ENCODE data around the gene CGA.
A peak's percentile ranks its signal among the peaks of the same experiment; 100 is the strongest.
"Not testable (repeated sequence)": the region's sequence is repeated elsewhere in the genome, so short reads cannot be mapped to it uniquely, and the experiment has no call there.

CGA gene

DNA sequence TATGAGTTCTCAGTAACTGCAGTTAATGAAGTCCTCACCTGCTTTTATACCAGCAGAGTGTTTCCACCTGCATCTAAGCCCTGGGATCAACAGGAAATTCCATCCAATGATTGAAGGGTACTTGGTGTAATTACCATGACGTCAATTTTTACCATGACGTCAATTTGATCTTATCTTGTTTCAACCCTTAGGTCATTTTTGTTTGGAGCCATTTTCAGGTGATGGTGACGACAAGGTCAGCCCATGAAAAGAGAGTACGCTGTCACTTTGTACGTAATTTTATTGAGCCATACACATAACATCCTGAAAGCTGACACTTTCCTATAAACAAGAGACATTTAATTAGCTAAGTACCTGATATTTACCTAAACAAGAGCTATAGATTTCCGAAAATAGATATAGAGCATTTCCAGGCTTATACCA is at the start of gene CGA:
CGA (minus strand) TSS at position 20 of the 423 bp plus-strand sequence. CDS start 6,906 bp downstream, outside the sequence.
- DNase-seq: no peak

DNA sequence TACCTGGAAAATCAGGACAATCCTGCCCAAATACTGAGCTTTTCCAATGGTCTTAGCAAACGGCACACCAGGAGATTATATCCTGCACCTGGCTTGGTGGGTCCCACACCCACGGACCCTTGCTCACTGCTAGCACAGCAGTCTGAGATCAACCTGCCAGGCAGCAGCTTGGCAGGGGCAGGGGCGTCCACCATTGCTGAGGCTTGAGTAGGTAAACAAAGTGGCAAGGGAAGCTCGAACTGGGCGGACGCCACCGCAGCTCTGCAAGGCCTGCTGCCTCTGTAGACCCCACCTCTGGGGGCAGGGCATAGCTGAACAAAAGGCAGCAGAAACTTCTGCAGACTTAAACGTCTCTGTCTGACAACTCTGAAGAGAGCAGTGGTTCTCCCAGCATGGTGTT is 45.0 kb upstream of the CGA start:
- DNase-seq: not testable (repeated sequence)

- DNase-seq: peak; percentile 81
Observed at GRCh38 chr6:87139236-87139635, 44.3 kb upstream of the CGA start.

DNA sequence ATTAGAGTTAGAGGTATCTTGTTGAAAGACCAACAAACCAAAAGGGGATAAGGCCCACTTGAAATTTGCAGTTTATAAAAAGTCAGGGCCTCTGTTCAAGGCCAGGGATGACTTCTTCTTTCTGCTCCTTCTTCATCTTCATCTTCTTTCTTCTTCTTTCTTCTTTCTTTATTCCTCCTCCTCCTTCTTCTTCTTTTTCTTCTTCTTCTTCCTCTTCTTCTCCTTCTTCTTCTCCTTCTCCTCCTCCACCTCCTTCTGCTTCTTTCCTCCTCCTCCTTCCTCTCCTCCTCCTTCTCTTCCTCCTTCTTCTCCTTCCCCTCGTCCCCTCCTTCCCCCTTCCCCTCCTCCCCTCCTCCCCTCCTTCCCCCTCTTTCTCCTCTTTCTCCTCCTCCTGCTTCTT is 42.1 kb upstream of the CGA start:
- DNase-seq: no peak

DNA sequence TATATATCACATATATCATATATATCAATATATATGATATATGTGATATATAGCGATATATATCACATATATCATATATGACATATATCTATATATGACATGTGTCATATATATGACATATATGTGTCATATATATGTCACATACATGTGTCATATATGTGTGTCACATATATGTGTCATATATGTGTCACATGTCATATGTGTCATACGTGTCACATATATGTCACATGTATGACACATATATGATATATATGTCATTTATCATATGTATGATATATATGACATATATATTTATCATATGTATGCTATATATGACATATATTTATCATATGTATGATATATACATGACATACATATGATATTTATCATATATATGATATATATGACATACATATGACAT is 32.8 kb upstream of the CGA start:
- no peak for DNase-seq

- no peak for DNase-seq
Observed at GRCh38 chr6:87126501-87126900, 31.6 kb upstream of the CGA start.

GRCh38 chr6:87124074-87124473 is 29.2 kb upstream of the CGA start:
- no peak for DNase-seq

DNA sequence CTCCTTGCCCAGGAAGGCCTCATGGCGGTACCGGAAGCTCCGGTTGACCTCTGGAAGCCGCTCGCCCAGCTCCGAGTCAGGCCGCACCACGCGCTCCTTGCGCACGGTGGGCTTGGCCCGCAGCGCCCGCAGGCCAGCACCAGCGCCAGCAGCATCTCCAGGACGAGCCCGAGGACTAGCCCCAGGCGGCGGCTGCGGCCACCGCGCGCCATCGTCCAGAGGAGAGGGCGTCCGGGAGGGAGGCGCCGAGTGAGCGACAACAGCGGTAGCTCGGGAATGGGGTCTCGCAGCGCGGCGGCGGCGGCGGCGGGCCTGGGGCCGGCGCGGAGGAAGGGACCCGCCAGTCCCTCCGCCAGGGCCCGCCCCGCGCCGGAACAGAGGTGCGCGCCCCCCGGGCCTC is 27.6 kb upstream of the CGA start:
- no peak for DNase-seq

GRCh38 chr6:87118054-87118453 is 23.1 kb upstream of the CGA start:
- DNase-seq: no peak

GRCh38 chr6:87116922-87117321 is 22.0 kb upstream of the CGA start:
- no peak for DNase-seq

DNA sequence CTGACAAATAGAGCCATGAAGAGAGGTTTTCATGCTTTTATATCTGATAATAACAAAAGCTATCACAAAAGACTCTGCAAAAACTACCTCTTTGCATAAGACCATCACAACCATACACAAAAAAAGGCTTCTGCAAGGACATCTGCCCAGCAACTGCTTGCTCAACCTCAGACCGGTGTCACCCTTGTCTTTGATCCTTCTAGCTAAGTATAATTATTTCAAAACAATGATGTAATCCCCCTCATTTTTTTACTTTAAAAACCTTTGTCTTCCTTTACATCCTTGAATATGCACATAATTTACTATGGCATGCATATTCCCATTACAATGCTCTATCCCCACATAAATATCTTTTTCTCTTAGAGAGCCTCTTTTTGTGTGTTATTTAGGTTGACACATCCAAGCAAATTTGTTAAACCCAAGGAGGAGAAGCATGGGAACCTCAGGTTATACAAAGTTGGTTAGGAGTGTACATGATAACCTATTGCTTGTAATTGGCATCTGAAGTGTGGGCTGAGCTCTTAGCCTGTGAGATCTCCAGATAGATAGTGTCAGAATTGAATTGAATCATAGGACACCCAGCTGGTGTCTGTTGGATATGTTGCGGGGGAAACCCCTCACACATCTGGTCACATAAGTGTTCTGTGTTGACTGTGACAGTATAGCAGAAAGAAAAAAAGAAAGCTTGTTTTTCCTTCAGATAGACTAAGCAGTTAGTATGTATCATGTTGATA is 20.7 kb upstream of the CGA start:
- no peak for DNase-seq

- no peak for DNase-seq
Observed at GRCh38 chr6:87110636-87111035, 15.7 kb upstream of the CGA start.

DNA sequence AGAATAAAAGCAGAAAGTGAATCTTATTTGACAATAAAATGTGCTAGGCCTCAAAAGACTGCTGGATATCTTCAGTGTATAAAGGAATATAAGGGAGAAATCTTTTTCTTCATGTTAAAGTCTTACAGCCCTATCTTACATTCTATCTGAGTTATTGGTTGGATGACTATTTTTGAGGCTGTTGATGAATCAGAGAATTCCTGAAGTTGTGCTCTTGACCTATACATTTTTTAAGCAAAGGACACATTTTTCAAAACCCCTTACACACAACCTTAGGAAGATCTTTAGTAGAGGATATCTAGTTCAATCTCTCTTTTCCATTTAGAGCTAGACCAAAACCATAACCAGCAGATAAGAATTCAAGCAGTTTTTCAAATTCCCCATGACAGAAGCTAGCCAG is 10.9 kb upstream of the CGA start:
- no peak for DNase-seq

DNA sequence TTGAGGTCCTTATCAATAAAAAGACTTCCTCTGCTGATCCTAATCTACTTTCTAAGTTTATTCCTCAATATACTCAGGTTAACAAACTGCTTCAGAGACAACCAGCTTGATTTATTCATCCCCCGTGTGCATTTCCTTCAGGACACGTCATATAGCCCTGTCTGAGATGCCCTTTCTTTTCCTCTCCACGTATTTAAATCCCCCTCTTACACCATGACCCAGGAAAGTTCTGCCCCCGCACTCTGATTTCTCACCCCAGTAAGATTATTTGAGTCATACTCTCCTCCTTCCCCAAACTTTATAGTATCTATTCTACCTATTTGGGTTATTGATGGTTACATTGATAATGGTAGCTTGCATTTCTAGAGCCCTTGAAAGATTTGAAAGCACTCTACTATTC is 9.8 kb upstream of the CGA start:
- DNase-seq: no peak

GRCh38 chr6:87103977-87104601 is 9.2 kb upstream of the CGA start:
- DNase-seq: no peak

DNA sequence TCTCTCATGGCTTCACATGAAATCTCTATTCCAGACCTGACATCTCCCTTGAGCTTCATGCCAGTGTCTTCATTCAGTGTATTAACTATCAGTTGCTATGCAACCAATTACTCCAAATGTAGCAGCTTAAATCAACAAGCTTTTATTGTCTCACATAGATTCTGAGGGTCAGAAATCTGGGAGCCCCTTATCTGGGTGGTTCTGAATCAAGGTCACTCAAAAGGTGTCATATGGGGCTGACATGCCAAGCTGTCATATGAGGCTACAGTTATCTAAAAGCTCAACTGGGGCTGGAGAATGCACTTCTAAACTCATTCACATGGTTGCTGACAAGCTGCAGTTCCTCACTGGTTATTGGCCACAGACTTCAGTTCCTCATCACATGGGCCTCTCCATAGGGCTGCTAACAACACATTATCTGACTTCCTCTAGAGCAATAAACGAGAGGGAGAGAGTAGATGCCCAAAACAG is 7.3 kb upstream of the CGA start:
- DNase-seq: no peak

DNA sequence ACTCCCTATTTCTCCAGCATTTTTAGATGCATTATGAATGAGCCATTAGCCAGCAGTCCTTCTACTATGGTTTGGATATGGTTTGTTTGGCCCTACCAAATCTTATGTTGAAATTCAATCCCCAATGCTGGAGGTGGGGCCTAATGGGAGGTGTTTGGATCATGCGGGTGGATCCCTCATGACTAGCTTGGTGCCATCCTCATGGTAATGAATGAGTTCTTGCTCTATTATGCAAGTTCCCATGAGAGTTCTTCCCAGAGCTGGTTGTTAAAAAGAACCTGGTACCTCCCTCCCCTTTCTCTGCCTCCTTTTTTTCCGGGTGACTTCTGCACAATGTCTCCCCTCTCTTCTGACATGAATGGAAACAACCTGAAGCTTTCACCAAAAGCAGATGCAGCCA is 6.2 kb upstream of the CGA start:
- no peak for DNase-seq

GRCh38 chr6:87100216-87100615 is 5.3 kb upstream of the CGA start:
- no peak for DNase-seq

DNA sequence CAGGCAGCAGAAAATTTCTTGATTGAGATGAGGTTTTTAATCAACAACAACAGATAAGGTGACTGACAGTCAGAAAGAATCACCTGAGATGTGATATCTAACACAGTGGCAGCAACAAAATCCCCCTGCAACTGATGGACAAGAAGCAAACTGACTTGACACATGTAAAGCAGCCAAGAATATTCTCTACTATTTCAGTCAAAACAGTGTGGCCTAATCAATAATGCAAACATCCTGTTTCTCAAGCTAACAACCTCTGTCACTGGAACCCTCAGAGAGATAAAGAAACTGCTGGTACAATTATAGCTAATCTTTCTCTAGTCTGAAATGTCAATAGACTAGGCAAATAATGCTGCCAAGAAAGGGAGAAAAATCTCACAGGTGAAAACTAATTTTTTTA is 4.6 kb upstream of the CGA start:
- DNase-seq: no peak

DNA sequence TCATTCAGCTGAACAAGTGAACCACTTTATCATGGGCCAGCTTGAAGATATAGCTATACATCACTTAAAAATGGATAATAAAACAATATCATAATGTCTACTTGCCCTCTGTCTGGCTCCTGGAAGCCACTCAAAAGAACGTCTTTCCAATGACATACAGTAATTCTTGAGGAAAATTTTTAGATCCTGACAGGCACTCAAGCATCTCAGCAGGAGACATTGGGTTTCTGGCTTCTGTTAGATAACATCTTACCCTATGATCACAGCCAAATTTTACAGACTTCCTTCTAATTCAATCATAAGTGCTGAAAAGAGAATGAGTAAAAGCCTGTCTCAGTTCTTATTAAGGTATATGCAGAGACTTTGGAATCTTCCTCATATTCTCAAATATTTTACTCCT is 330 bp downstream of the CGA start:
- DNase-seq: no peak

- no peak for DNase-seq
Observed at GRCh38 chr6:87093651-87094050, 1.3 kb downstream of the CGA start.

DNA sequence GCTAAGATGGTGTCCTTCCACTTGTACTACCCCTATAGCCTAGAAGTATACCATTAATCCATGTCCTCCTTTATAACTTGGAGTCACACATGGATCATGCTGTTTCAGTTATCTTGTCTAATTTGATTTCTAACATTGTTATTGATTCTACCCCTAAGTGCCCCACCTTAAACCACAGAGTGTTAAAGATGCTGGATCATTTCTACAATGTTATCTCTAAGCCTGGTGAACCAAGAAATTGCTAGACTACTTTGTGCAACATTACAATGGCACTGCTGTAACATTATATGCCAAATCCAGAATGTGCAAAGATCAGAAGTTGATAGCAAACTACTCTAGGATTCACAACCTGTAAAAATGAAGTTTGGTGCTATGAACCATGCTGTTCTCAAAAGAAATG is 1.7 kb downstream of the CGA start:
- no peak for DNase-seq

GRCh38 chr6:87092435-87092834 is 2.5 kb downstream of the CGA start:
- no peak for DNase-seq

DNA sequence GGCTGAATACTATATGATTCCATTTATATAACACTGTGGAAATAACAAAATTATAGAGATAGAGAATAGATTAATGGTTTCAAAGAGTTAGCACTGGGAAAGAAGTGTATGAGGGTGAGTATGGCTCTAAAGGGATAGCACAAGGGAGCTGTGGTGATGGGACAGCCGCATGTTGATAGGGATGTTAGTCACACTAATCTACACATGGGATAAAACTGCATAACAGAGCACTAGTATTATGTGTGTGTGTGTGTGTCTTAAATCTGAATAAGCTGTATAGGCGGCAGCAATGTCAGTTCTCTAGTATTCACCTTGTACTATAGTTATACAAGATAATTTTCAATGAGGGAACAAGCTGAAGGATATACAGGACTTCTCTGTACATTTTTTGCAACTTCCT is 5.8 kb downstream of the CGA start:
- no peak for DNase-seq

GRCh38 chr6:87088076-87088475 is 6.8 kb downstream of the CGA start:
- no peak for DNase-seq

Data from CD4-positive, alpha-beta T cell treated with Interleukin-17A for 1 hour (primary cell).